A549 (cell line): ENCODE data around the gene ZNF865. TPM values are rescaled to one million over a fixed set of nuclear protein-coding genes. Genes with fewer than 3 reads are reported as not detected.
A peak's percentile ranks its signal among the peaks of the same experiment; 100 is the strongest.

Experiments
- ATAC-seq, 2 experiments: fragments of 200-7000 bp in 1 of 2; fragments of >200 bp in 1 of 2; cut with Nextera tagmentation in 1 of 2; cut with Tn5 transposase in 1 of 2; 3 replicates each; pipeline versions ENCODE4 v1.8.0 to v1.9.1; 2018 to 2020; ENCODE audit warnings: mild to moderate bottlenecking in 1 of 2, moderate library complexity in 1 of 2
- CTCF ChIA-PET: fragments of 300-600 bp; sonication (Branson Sonifier 250); formaldehyde crosslinking; extraction: SDS; loops from one replicate; lab custom pipeline; 2021; ENCODE audit warnings: antibody characterized with exemption, inconsistent platforms; lab: Yijun Ruan, JAX
- POLR2A ChIA-PET: fragments of 350-600 bp; formaldehyde crosslinking; extraction: SDS; loops from one replicate; lab custom pipeline; 2021; ENCODE audit warnings: antibody characterized with exemption, inconsistent platforms; lab: Yijun Ruan, JAX
- DNase-seq, 2 experiments: peaks; one replicate each; pipeline versions ENCODE4 v3.0.0 to v3.0.0-alpha.2; 2011 to 2016; ENCODE audit warnings: low read depth in 1 of 2, low spot score in 1 of 2
- FAIRE-seq: peaks from 2 replicates; lab custom pipeline; 2011; peaks lifted over from hg19 to GRCh38; lab: Jason Lieb, UNC
- H3K27ac ChIP-seq, 2 experiments: fragments of >200 bp; sonication (Bioruptor Twin); formaldehyde crosslinking; 3 replicates each; pipeline ENCODE4 v1.5.1; 2016 to 2017
- H3K4me1 ChIP-seq: fragments of >200 bp; sonication (Bioruptor Twin); formaldehyde crosslinking; 3 replicates; pipeline ENCODE4 v1.6.1; 2016
- H3K4me2 ChIP-seq: fragments of >200 bp; sonication (Bioruptor Twin); formaldehyde crosslinking; 3 replicates; pipeline ENCODE4 v1.6.1; 2016
- H3K4me3 ChIP-seq: fragments of >200 bp; sonication (Bioruptor Twin); formaldehyde crosslinking; 3 replicates; pipeline ENCODE4 v1.5.1; 2016
- H3K9me3 ChIP-seq: fragments of >200 bp; sonication (Bioruptor Twin); formaldehyde crosslinking; 3 replicates; pipeline ENCODE4 v1.6.1; 2016
- BHLHE40 ChIP-seq: IDR thresholded peaks from 2 replicates; pipeline ENCODE4 v1.6.1; 2012; ENCODE audit warnings: low read depth, low read length, inconsistent platforms
- CEBPB ChIP-seq, 2 experiments: fragments of >200 bp in 1 of 2; sonication (Bioruptor Twin) in 1 of 2; formaldehyde crosslinking in 1 of 2; IDR thresholded peaks; 2 replicates each; pipeline ENCODE4 v1.6.1; 2012 to 2016
- CHD4 ChIP-seq: fragments of 200-600 bp; sonication (generic); IDR thresholded peaks from 2 replicates; pipeline ENCODE4 v1.6.1; 2016; ENCODE audit warnings: antibody characterized with exemption, mild to moderate bottlenecking, borderline replicate concordance
- EP300 ChIP-seq, 2 experiments: fragments of >200 bp; sonication (Bioruptor Twin); formaldehyde crosslinking; IDR thresholded peaks; 2 replicates in 1 of 2; 3 replicates in 1 of 2; pipeline ENCODE4 v1.6.1; 2016 to 2017
- FOSB ChIP-seq: fragments of 250-450 bp; sonication (Bioruptor Pico); IDR thresholded peaks from 2 replicates; pipeline ENCODE4 v1.5.0; 2020; ENCODE audit warnings: mild to moderate bottlenecking, moderate library complexity
- GATA3 ChIP-seq: IDR thresholded peaks from 2 replicates; pipeline ENCODE4 v1.6.1; 2012; ENCODE audit warnings: borderline replicate concordance
- HEYL ChIP-seq: fragments of 250-450 bp; sonication (Bioruptor Pico); IDR thresholded peaks from 2 replicates; pipeline ENCODE4 v1.8.0; 2021; ENCODE audit warnings: mild to moderate bottlenecking, moderate library complexity
- HOXA7 ChIP-seq: fragments of 250-450 bp; sonication (Bioruptor Pico); IDR thresholded peaks from 2 replicates; pipeline ENCODE4 v1.5.0; 2020; ENCODE audit warnings: mild to moderate bottlenecking, moderate library complexity
- HOXB13 ChIP-seq: fragments of 250-450 bp; sonication (Bioruptor Pico); IDR thresholded peaks from 2 replicates; pipeline ENCODE4 v1.5.0; 2020; ENCODE audit warnings: low read depth, mild to moderate bottlenecking, moderate library complexity
- JUN ChIP-seq, 2 experiments: fragments of >200 bp; sonication (Bioruptor Twin); formaldehyde crosslinking; IDR thresholded peaks; 2 replicates in 1 of 2; 3 replicates in 1 of 2; pipeline ENCODE4 v1.6.1; 2016 to 2017
- KDM5A ChIP-seq: fragments of 200-600 bp; sonication (generic); IDR thresholded peaks from 2 replicates; pipeline ENCODE4 v1.6.1; 2016; ENCODE audit warnings: antibody characterized with exemption, mild to moderate bottlenecking
- MAFK ChIP-seq: fragments of 450-650 bp; IDR thresholded peaks from 2 replicates; pipeline ENCODE4 v1.6.1; 2014; ENCODE audit not compliant: partially characterized antibody
- MAZ ChIP-seq: fragments of 150-350 bp; IDR thresholded peaks from 2 replicates; pipeline ENCODE4 v1.6.1; 2014; ENCODE audit warnings: antibody characterized with exemption, low read depth, low read length, borderline replicate concordance
- MYC ChIP-seq: IDR thresholded peaks from 2 replicates; pipeline ENCODE4 v1.6.1; 2012; ENCODE audit warnings: mild to moderate bottlenecking, inconsistent platforms, low read length, improper control_type of control experiment, borderline replicate concordance
- NPAS2 ChIP-seq: fragments of 250-450 bp; sonication (Bioruptor Pico); IDR thresholded peaks from 2 replicates; pipeline ENCODE4 v1.8.0; 2022; ENCODE audit warnings: mild to moderate bottlenecking, moderate library complexity, borderline replicate concordance
- NR3C1 ChIP-seq: fragments of >200 bp; sonication (Bioruptor Twin); formaldehyde crosslinking; IDR thresholded peaks from 3 replicates; pipeline ENCODE4 v1.6.1; 2017
- POLR2A ChIP-seq: IDR thresholded peaks from 2 replicates; pipeline ENCODE4 v1.6.1; 2012; ENCODE audit warnings: mild to moderate bottlenecking, low read length
- POLR2AphosphoS2 ChIP-seq: conservative IDR thresholded peaks from 2 replicates; pipeline ENCODE4 v1.6.1; 2012; ENCODE audit warnings: low read length, improper control_type of control experiment, inconsistent platforms
- RARB ChIP-seq: fragments of 250-450 bp; sonication (Bioruptor Pico); IDR thresholded peaks from 2 replicates; pipeline ENCODE4 v1.8.0; 2021; ENCODE audit warnings: mild to moderate bottlenecking, moderate library complexity
- RCOR1 ChIP-seq: fragments of 150-350 bp; IDR thresholded peaks from 2 replicates; pipeline ENCODE4 v1.6.1; 2014; ENCODE audit warnings: antibody characterized with exemption, low read length, low read depth
- RFX5 ChIP-seq: fragments of 450-650 bp; IDR thresholded peaks from 2 replicates; pipeline ENCODE4 v1.7.1; 2014; ENCODE audit warnings: antibody characterized with exemption, mild to moderate bottlenecking, moderate library complexity
- RNF2 ChIP-seq: fragments of 200-600 bp; sonication (generic); IDR thresholded peaks from 2 replicates; pipeline ENCODE4 v1.6.1; 2016; ENCODE audit warnings: low read depth, mild to moderate bottlenecking, antibody characterized with exemption, moderate library complexity, borderline replicate concordance
- SMC3 ChIP-seq: fragments of >200 bp; sonication (Bioruptor Twin); formaldehyde crosslinking; IDR thresholded peaks from 3 replicates; pipeline ENCODE4 v1.6.1; 2018; ENCODE audit warnings: inconsistent platforms
- TFCP2L1 ChIP-seq: fragments of 250-450 bp; sonication (Bioruptor Pico); IDR thresholded peaks from 2 replicates; pipeline ENCODE4 v1.5.0; 2021; ENCODE audit warnings: mild to moderate bottlenecking
- ZC3H11A ChIP-seq: fragments of 450-650 bp; IDR thresholded peaks from 2 replicates; pipeline ENCODE4 v1.6.1; 2014; ENCODE audit warnings: antibody characterized with exemption, mild to moderate bottlenecking
- ZFP36 ChIP-seq: fragments of 450-650 bp; IDR thresholded peaks from 2 replicates; pipeline ENCODE4 v1.6.1; 2014; ENCODE audit warnings: borderline replicate concordance; ENCODE audit not compliant: partially characterized antibody
- ZNF302 ChIP-seq: fragments of 250-450 bp; sonication (Bioruptor Pico); IDR thresholded peaks from 2 replicates; pipeline ENCODE4 v1.9.0; 2021; ENCODE audit warnings: inconsistent platforms, mild to moderate bottlenecking, moderate library complexity
- ZSCAN20 ChIP-seq: fragments of 250-450 bp; sonication (Bioruptor Pico); IDR thresholded peaks from 2 replicates; pipeline ENCODE4 v1.8.0; 2022; ENCODE audit warnings: mild to moderate bottlenecking, moderate library complexity
- WGBS: methylation state at CpG from one replicate; pipeline ENCODE4 v1.1.6; 2017; ENCODE audit errors: missing lambda C conversion rate; 5-methylcytosine and 5-hydroxymethylcytosine counted together
- polyA plus RNA-seq, 4 experiments: library from polyadenylated mRNA; depleted of rRNA in 3 of 4; stranded (reverse); fragments of >200 nt; fragmentation: RNase III in 1 of 4; extraction: RNeasy Plus Mini Kit Qiagen cat#74134 plus additional on column Dnase treatment in 1 of 4; gene quantifications; 2 replicates in 3 of 4; 3 replicates in 1 of 4; pipeline ENCODE4 v1.2.3, GENCODE V29; 2011 to 2017
- TF ChIP-seq, protein P1 (sequence below): IDR thresholded peaks from 2 replicates; pipeline ENCODE4 v1.6.1; 2012
- TF ChIP-seq, protein P2 (sequence below): fragments of >200 bp; sonication (Bioruptor Twin); formaldehyde crosslinking; IDR thresholded peaks from 3 replicates; pipeline ENCODE4 v1.5.1; 2016
- TF ChIP-seq, protein P3 (sequence below): fragments of 250-450 bp; sonication (Bioruptor Pico); IDR thresholded peaks from 2 replicates; pipeline ENCODE4 v1.5.0; 2020; ENCODE audit warnings: low read depth, mild to moderate bottlenecking, moderate library complexity

Gene ZNF865
- polyA plus RNA-seq, 2 of the 4 experiments (the other 2 are of a cell fraction): 2.1 to 7.9 TPM

DNA sequence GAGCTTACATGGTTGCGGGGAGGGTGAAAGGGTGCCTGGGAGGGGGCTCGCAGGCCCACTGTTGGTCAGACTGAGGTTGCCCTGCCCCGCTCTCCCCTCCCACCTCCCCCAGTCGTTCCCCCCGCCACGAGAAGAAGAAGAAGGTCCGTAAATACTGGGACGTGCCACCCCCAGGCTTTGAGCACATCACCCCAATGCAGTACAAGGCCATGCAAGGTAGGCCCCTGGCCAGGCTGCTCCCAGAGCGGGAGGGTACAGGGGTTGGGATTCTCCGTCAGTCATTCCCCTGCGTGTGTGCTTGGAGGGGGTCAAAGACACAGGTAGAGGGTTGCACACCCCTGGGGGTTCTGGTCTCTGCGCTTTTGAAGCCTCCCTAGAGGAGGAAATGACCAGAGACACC is 55.0 kb downstream of the ZNF865 start:
- no peak for ATAC-seq
- H3K4me1 ChIP-seq: peaks cover 40% of the 10 kb centered on the region
- H3K4me3 ChIP-seq: no peak overlapping the region
- H3K9me3 ChIP-seq: no peaks in the 10 kb centered on the region
- no peak overlapping the region for H3K4me2 ChIP-seq
- no peak for FAIRE-seq
- H3K27ac ChIP-seq: no peak overlapping the region
- ChIA-PET POLR2A (no interaction called here), CTCF (interaction anchor here (1.6 to 2.4 kb wide), 2 partner anchors 11 to 29 kb away, joined by 8 to 21 read pairs; no protein-coding TSS in a partner anchor)
- TF ChIP-seq ZSCAN20 (no peak), FOSB (CRISPR knock-in tag) (no peak), SMC3 (no peak), GATA3 (no peak), POLR2A (no peak), MYC (no peak), ZNF302 (CRISPR knock-in tag) (no peak), MAZ (no peak), MAFK (no peak)
- DNase-seq: no peak
- 96% methylated on average over 12 of the region's 12 CpGs for WGBS

DNA sequence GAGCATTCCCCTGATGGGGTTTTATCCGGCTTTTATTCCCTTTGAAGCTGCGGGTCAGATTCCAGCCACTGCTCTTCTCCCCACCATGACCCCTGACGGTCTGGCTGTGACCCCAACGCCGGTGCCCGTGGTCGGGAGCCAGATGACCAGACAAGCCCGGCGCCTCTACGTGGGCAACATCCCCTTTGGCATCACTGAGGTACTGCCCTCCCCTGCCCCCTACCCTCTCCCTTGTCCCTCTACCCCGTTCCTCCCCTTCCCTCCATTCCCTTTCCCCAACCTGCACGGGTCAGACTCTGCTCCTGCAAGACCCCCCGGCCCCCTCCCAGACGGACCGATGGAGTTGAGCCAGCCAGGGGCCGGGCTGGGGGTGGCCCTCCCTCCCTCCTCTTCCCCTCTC is 55.5 kb downstream of the ZNF865 start:
- FAIRE-seq (no peak), DNase-seq (no peak), ATAC-seq (no peak)
- Histone ChIP-seq H3K4me2 (no peak overlapping the region), H3K27ac (no peak overlapping the region), H3K4me3 (no peak overlapping the region), H3K9me3 (no peaks in the 10 kb centered on the region), H3K4me1 (peaks cover 40% of the 10 kb centered on the region)
- TF ChIP-seq HOXA7 (CRISPR knock-in tag): no peak
- TF ChIP-seq, protein P1, sequence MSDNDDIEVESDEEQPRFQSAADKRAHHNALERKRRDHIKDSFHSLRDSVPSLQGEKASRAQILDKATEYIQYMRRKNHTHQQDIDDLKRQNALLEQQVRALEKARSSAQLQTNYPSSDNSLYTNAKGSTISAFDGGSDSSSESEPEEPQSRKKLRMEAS: no peak
- no peak for TF ChIP-seq NR3C1
- TF ChIP-seq NPAS2: no peak
- TF ChIP-seq SMC3: no peak
- TF ChIP-seq MYC: no peak
- no peak for TF ChIP-seq ZSCAN20
- TF ChIP-seq JUN (IDR thresholded peaks at IDR 0.05): no peak
- no peak for TF ChIP-seq CHD4
- TF ChIP-seq, protein P2, sequence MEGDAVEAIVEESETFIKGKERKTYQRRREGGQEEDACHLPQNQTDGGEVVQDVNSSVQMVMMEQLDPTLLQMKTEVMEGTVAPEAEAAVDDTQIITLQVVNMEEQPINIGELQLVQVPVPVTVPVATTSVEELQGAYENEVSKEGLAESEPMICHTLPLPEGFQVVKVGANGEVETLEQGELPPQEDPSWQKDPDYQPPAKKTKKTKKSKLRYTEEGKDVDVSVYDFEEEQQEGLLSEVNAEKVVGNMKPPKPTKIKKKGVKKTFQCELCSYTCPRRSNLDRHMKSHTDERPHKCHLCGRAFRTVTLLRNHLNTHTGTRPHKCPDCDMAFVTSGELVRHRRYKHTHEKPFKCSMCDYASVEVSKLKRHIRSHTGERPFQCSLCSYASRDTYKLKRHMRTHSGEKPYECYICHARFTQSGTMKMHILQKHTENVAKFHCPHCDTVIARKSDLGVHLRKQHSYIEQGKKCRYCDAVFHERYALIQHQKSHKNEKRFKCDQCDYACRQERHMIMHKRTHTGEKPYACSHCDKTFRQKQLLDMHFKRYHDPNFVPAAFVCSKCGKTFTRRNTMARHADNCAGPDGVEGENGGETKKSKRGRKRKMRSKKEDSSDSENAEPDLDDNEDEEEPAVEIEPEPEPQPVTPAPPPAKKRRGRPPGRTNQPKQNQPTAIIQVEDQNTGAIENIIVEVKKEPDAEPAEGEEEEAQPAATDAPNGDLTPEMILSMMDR: no peak
- no peak for TF ChIP-seq KDM5A
- TF ChIP-seq EP300 (IDR thresholded peaks at IDR 0.05): no peak
- no peak for TF ChIP-seq BHLHE40
- no peak for TF ChIP-seq POLR2AphosphoS2
- TF ChIP-seq RFX5: no peak
- ChIA-PET POLR2A (no interaction called here), CTCF (interaction anchor here (1.6 kb wide), 1 partner anchor 30 kb away, joined by 8 read pairs; no protein-coding TSS in a partner anchor)
- WGBS: 83% methylated on average over 14 of the region's 16 CpGs

DNA sequence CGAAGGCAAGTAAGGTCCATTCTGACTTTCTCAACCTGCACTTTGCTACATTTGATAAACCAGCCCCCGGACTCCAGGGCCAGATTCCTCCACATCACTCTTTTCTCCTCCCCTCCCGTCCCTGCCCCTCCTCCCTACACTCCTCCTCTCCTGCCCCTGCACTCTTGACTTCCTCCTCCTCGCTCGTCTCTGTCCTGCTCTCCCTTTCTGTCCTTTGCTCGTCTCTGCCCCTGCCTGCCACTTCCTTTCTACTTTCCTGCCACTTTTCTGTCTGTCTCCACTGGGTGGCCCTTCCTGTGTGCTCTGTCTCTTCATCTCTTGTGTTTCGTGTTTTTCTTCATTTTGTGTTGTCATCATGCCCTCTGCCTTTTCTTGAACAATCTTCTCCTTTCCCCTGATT is 56.4 kb downstream of the ZNF865 start:
- Histone ChIP-seq H3K4me3 (no peak overlapping the region), H3K9me3 (no peaks in the 10 kb centered on the region), H3K4me2 (no peak overlapping the region), H3K4me1 (peaks cover 34% of the 10 kb centered on the region), H3K27ac (no peak overlapping the region)
- ATAC-seq: 0 out of 6 replicates have a peak, but pooled peaks of 1 of the 2 experiments have one; percentile 4
- FAIRE-seq: no peak
- DNase-seq: no peak
- ChIA-PET POLR2A (no interaction called here), CTCF (no interaction called here)
- WGBS: 72% methylated on average over 7 of the region's 7 CpGs
- TF ChIP-seq ZFP36 (no peak), RNF2 (no peak), ZC3H11A (no peak), CEBPB (IDR thresholded peaks at IDR 0.05) (no peak), GATA3 (no peak), HOXB13 (no peak), ZNF302 (CRISPR knock-in tag) (no peak), TFCP2L1 (CRISPR knock-in tag) (no peak), NPAS2 (no peak), MYC (no peak), HEYL (CRISPR knock-in tag) (no peak), RARB (CRISPR knock-in tag) (no peak), RCOR1 (no peak)
- TF ChIP-seq, protein P3, sequence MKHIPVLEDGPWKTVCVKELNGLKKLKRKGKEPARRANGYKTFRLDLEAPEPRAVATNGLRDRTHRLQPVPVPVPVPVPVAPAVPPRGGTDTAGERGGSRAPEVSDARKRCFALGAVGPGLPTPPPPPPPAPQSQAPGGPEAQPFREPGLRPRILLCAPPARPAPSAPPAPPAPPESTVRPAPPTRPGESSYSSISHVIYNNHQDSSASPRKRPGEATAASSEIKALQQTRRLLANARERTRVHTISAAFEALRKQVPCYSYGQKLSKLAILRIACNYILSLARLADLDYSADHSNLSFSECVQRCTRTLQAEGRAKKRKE (CRISPR knock-in tag): no peak
